Left colon (tissue), 2 donors: ENCODE results near the gene RNF125. TPM values are rescaled to one million over a fixed set of nuclear protein-coding genes. Genes with fewer than 3 reads are reported as not detected.
"Not testable (repeated sequence)": the region's sequence is repeated elsewhere in the genome, so short reads cannot be mapped to it uniquely, and the experiment has no call there.

ENCODE experiments used
- ATAC-seq: fragments of 200-7000 bp; cut with Tn5 transposase; one replicate; pipeline ENCODE4 v1.9.1; 2020; ENCODE audit warnings: mild to moderate bottlenecking, moderate library complexity
- DNase-seq, 2 donors: peaks; one replicate each; pipeline ENCODE4 v3.0.0-alpha.2; 2020
- intact Hi-C, 2 donors: fragments of 100-400 bp; cut with DNase I in 1 of 2; cut with micrococcal nuclease in 1 of 2; formaldehyde crosslinking; loops; one replicate each; pipeline versions ENCODE4 v1.11.2 to v1.14.0; 2022; cut with DNase I, micrococcal nuclease
- long read RNA-seq: library from polyadenylated mRNA; unstranded; transcript quantifications from one replicate; pipeline ENCODE4 v2.0.0, GENCODE V29; 2021
- total RNA-seq, 2 donors: library from RNA; stranded (reverse); fragmentation: NEBNext Ultra II Directional; extraction: Animal tissue kit (Norgen Biotek cat#: 25700); gene quantifications; one replicate each; pipeline ENCODE4 v1.2.1, GENCODE V29; 2021
- donor health status: DM: no; HTN: no; CAD: no.
- donor health status: DM: yes; HTN: yes; CAD: no.

The RNF125 gene
- 10 to 100 TPM in 1 of 2 donors, 1 to 10 TPM in 1; 8.5 to 12.0 TPM for total RNA-seq
- long read RNA-seq, full-length matches to known transcripts, result 9 of 14 reads
- long read RNA-seq, partial matches to known transcripts, result 0 of 14 reads
- long read RNA-seq, other reads (novel, unspliced or antisense), result 5 of 14 reads

DNA sequence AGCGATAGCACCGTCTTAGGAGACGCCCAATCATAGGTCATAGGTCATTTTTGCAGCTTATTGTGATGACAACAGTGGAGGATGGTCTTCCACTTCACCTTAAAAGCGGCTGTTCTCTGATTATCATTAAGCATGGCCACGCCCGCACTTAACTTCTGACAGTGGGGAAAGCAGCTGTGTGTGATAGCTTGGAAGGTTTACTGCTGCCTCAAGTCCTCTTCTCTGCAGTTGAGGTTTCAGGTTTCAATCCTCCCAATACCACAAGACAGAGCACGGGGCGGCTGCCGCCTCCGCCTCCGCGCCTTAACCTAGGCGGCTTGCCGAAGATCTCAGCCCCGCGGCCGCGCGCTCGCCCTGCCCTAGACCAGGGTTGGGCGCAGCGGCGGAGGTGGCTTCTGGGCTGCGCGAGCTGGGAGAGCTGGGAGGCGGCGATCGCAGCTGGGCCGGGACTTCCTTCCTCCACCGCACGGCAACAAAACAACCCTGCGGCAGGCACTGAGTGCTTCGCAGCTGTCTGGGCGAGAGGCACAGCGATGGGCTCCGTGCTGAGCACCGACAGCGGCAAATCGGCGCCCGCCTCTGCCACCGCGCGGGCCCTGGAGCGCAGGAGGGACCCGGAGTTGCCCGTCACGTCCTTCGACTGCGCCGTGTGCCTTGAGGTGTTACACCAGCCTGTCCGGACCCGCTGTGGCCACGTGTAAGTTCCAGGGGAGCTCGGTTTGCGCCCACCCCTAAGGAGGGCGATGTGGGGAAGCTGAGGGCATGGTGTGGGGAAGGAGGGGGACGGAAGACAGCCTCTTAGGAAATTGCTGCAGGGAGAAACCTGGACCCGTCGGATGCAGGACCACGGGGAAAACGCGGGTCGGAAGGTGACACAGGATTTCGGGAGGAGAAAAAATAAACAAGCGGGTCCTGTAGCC, at the start of gene RNF125:
Gene RNF125 (plus strand): TSS at position 495 of the 920 bp plus-strand sequence. CDS start 39 bp downstream, at position 534.
- peak; percentile 82 for ATAC-seq
- peak; percentile 69 to 87 for DNase-seq
- intact Hi-C loops, result no loop called here

DNA sequence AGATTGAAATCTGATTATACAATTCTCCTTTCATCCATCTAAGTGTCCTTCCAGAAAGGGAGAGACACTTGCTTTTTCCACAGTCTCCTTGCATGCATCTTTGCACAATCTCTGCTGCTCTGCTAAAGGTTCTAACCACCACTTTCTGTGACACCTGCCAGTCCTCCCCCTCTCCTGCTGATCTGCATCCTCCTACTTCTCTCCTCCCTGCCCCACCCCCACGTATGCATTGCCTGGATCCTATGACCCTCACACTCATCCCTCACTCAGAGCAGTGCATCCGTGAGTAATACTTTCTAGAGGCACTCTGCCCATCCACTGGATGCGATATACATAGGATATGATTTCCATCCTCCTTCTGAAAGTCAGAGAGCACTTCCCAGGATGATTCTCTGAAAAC, 48.0 kb upstream of the RNF125 start:
- intact Hi-C loops, result loop anchor here in 1 of 2 donors (10.0 kb wide), 1 partner anchor 226 kb away; no protein-coding TSS in a partner anchor
- no peak for DNase-seq
- no peak for ATAC-seq

DNA sequence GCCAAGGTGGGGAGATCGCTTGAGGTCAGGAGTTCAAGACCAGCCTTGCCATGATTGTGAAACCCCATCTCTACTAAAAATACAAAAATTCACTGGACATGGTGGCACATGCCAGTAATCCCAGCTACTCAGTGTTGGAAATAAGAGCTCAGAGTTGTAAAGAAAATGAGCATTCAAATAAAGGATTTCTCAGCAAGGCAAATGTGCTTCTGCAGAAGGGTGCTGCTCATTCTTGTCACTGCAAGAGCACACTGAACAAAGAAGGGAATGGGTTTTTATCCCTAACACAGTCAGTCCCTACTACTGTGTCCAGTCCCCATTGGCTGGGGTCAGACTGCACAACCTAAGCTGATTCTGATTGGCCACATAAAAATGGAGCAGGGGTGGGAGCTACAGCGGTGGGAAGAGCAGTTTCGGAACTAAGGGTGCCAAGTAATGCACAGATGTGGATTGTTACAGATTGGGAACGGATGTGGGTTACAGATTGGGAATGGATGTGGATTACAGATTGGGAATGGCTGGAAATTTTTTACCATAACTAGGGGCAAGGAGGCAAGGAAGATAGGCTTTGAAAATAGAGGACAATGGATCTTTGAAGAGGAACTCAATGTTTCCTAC, 44.6 kb upstream of the RNF125 start:
- intact Hi-C loops, result loop anchor here in 1 of 2 donors (10.0 kb wide), 1 partner anchor 229 kb away; no protein-coding TSS in a partner anchor
- DNase-seq (no peak), ATAC-seq (no peak)

DNA sequence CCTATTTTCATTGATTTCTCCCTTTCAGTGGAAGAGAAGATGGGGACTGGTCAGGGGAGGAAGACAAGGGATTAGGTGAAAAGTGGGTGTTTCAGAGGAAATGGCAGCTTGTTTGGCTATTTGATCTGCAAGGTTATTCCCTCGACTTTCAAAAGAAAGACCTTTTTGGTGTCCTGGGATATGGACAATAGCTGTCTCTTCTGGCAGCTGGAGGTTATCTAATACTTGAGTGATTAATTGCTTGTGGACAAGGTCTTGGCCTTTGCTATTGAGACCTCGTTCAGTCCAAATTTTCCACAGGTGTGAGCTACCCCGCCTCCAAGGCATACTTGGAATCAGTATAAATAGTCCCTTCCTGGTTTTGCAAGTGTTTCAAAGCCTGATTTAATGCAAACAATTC, 42.4 kb upstream of the RNF125 start:
- intact Hi-C loops, result loop anchor here in 1 of 2 donors (10.0 kb wide), 1 partner anchor 231 kb away; no protein-coding TSS in a partner anchor
- DNase-seq (no peak), ATAC-seq (no peak)

DNA sequence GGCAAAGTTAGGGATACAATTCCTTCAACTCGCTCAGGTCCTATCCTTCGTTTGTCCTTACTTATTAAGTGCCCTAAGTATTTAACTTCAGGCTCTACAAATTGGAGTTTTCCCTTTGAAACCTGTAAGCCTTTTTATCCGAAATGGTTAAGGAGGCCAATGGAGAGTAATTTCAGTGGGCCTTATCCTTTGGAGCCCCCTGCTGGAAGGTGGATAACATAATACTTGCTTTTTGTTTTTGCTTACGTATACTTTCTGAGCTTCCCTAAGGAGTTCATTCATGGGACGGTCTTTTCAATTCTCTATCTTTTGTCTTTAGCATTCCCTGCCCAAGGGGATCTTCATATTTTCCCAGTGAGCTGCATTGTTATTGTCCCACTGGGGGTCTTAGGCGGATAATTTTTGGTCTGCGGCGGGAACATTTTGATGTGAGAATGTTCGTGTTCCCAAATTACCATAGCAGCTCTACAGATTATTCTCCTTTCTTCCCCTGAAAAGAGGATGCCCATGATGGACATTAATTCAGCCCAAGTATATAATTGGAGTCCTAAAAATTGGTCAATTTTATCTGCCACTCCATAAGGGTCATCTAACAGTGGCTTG, 41.3 kb upstream of the RNF125 start:
- DNase-seq, result no peak
- intact Hi-C loops, result loop anchor here in 1 of 2 donors (10.0 kb wide), 1 partner anchor 233 kb away; no protein-coding TSS in a partner anchor
- peak; percentile 48 for ATAC-seq

DNA sequence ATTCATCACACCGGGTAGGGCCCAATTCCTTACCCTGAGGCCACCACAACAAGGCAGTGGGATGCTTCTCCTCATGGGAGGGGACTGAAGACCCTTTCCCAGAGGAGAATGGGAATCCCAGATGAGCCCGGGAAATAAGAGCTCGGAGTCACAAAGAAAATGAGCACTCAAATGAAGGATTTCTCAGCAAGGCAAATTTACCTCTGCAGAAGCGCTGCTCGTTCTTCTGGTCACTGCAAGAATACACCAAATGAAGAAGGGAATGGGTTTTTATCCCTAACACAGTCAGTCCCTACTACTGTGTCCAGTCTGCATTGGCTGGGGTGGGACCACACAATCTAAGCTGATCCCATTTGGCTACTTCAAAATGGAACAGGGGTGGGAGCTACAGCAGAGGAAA, 40.0 kb upstream of the RNF125 start:
- ATAC-seq, result no peak
- intact Hi-C loops, result loop anchor here in 1 of 2 donors (10.0 kb wide), 1 partner anchor 234 kb away; no protein-coding TSS in a partner anchor

DNA sequence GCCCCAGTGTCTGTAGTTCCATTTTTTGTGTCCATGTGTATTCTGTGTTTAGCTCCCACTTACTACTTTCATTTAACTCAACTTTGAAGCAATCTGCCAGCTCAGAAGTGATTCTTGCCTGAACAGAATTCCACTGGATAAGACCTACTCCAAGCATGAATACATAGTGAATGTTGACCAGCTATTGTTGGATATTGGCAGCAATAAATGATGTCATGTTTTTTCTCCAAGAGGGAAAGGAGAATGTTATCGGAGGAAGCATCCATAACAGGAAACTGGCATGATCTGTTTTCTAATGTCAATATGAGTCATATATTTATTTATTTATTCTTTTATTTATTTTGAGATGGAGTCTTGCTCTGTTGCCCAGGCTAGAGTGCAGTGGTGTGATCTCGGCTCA, 38.9 kb upstream of the RNF125 start:
- intact Hi-C loops, result loop anchor here in 1 of 2 donors (10.0 kb wide), 1 partner anchor 235 kb away; no protein-coding TSS in a partner anchor
- ATAC-seq (no peak), DNase-seq (no peak)

More for the DNA sequence above, 40.0 kb upstream of the RNF125 start:
- DNase-seq, result no peak

DNA sequence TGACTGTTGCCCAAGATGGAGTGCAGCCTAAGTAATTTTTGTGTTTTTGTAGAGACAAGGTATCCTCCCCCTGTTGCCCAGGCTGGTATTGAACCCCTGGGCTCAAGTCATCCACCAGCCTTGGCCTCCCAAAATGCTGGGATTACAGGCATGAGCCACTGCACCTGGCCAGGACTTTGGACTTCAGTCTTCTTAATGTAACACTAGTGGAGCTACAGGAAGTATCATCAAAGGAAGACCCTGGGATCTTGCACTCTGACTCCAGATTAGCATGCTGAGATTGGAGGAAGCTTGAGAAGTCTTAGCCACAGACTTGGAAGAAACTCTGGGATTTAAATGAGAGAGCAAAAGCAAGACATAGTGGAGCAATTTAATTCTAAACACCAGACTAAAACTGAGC, 37.8 kb upstream of the RNF125 start:
- ATAC-seq, result peak; percentile 27
- intact Hi-C loops, result no loop called here
- DNase-seq, result no peak

DNA sequence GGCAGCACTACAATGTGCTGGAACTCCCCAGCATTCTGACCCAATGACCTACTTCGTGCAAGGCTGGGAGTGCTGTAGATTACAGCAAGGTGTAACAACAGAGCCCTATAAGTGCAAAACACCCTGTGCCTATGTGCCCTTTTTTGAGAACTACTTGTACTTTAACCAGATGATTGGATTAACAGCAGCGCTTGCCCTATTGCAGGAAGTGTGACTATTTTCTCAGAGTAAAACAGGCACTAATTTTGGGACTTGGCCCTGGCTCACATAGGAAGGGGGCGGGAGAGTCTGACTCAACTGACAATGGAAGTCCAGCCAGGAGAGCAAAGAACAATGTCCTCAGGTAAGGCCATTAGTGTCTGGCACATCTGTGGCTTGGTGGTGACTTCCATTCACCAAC, 35.6 kb upstream of the RNF125 start:
- peak; percentile 89 for ATAC-seq
- peak in 1 of 2 donors; percentile 30 for DNase-seq
- intact Hi-C loops, result no loop called here

DNA sequence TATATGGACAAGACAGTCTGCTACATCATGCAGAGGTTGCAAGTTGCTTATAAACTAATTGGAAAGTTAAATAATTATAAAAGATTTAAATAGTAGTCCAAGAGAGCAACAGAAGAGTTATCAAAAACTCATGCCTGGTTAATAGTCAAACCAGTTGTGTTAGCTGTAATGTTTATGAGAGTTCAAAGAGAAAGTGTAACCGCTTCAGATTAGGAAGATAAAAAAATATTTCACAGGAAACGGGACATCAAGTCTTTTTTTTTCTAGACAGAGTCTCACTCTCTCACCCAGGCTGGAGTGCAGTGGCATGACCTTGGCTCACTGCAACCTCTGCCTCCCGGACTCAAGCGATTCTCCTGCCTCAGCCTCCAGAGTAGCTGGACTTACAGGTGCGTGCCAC, 34.6 kb upstream of the RNF125 start:
- intact Hi-C loops, result no loop called here
- no peak for DNase-seq
- peak; percentile 34 for ATAC-seq

DNA sequence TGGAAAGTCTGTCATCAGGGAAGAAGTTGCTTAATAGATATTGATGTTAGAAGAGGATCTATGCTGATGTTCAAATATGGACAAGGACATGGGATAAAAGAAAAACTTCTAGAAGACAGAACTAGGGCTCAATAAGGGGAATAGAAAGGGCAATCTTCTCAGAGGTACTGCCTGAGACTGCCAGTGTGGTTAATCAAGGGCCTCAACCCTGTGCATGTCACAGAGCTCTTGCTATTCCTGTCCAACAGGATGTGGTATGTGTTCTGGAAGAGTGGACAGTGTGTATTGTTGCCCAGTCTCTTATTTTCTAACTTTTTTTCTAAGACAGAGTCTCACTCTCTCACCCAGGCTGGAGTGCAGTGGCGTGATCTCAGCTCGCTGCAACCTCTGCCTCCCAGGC, 27.8 kb upstream of the RNF125 start:
- intact Hi-C loops, result no loop called here
- ATAC-seq (no peak), DNase-seq (no peak)

DNA sequence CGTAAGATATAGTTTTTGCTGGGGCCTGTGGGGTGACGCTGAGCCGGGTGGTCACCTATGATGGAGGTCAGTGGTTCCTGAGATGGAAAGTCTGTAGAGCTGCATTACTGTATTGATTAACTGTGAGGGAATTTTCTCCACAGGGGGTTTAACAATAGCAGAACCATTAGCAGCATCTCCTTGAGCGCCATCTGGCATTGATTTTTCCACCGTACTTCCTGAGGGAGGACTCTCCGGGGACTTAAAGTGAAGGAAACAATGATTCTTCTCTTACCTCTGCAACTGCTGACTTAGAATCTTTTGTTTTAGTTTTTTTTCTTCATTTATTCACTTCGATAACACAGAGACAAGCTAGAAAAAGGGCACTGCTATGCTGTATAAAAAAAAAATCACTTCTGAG, 22.6 kb upstream of the RNF125 start:
- intact Hi-C loops, result no loop called here
- DNase-seq, result no peak
- ATAC-seq, result no peak

DNA sequence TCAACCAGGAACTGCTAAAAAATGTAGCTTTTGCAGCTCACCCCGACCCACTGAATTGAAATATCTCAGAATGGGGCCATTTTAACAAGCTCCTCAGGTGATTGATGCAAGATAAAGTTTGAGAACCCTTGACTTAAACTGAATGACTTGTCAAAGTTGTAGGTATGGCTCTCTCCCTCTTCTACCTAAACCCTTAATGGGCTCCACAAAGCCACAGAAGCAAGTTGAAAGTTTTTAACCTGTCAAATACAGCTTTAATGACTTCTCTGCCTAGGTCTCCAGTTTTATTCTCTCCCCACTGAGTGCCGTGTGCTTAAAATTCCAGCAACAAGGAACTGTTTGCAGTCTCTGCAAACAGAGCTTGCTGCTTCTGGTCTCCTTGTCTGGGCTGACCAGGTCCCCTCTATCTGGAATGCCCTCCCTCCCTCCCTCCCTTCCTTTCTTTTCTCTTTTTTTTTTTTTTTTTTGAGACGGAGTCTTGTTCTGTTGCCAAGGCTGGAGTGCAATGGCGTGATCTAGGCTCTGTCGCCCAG, 19.7 kb upstream of the RNF125 start:
- ATAC-seq, result no peak
- DNase-seq, result no peak
- intact Hi-C loops, result no loop called here

DNA sequence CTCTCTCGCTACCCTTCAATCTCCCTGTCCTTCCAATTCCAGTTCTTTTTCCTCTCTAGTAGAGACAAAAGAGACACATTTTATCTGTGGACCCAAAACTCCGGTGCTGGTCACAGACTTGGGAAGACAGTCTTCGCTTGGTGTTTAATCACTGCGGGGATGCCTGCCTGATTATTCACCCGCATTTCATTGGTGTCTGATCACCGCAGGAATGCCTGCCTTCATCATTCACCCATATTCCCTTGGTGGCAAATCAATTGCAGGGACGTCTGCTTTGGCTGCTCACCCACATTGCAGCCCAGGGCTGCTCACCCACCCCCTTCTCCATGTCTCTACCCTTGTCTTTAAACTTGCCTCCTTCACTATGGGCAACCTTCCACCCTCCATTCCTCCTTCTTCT, 17.5 kb upstream of the RNF125 start:
- DNase-seq, ATAC-seq, intact Hi-C loops: not testable (repeated sequence)

DNA sequence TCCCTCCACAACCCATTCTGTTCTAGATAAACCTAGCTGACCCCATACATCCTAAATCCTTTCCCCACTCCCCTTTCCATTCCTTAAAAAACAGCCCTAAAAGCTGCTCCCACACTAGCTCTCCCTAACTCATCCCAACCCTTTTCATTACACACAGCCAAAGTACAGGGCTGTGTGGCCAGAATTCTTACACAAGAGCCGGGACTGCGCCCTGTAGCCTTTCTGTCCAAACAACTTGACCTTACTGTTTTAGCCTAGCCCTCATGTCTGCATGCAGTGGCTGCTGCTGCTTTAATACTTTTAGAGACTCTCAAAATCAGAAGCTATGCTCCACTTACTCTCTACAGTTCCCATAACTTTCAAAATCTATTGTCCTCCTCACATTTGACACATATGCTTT, 14.8 kb upstream of the RNF125 start:
- DNase-seq, ATAC-seq, intact Hi-C loops: not testable (repeated sequence)

DNA sequence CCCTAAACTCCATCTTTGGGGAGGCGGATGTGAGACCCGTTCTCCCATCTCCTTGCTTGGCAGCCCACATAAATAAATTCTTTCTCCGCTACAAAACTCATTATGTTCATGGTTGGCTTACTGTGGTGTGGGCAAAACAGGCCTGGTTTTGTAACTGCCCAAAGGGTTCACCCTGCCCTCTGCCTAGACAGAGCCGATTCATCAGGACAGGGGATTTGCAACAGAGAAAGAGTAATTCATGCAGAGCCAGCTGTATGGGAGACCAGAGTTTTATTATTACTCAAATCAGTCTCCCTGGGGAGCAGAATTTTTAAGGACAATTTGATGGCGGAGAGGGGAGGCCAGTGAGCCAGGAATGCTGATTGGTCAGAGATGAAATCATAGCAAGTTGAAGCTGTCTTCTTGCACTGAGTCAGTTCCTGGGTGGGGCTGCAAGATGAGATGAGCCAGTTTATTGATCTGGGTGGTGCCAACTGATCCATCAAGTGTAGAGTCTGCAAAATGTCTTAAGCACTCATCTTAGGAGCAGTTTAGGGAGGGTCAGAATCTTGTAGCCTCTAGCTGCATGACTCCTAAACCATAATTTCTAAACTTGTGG, 8.4 kb upstream of the RNF125 start:
- ATAC-seq (no peak), DNase-seq (no peak)
- intact Hi-C loops, result no loop called here

DNA sequence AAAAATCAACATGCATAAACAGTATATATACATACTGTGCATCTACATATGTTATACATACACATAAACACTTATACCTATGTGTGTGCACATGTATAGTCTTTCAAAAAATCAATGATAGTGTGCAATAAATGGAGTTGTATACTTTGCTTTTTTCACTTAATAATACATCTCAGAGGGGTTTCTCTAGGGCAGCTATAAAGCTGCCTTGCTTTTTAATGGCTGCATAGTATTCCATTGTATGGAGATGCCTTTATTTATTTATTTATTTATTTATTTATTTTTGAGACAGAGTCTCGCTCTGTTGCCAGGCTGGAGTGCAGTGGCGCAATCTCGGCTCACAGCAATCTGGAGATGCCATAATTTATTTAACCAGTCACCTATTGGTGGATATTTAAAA, 7.4 kb upstream of the RNF125 start:
- intact Hi-C loops, result no loop called here
- ATAC-seq, result no peak

DNA sequence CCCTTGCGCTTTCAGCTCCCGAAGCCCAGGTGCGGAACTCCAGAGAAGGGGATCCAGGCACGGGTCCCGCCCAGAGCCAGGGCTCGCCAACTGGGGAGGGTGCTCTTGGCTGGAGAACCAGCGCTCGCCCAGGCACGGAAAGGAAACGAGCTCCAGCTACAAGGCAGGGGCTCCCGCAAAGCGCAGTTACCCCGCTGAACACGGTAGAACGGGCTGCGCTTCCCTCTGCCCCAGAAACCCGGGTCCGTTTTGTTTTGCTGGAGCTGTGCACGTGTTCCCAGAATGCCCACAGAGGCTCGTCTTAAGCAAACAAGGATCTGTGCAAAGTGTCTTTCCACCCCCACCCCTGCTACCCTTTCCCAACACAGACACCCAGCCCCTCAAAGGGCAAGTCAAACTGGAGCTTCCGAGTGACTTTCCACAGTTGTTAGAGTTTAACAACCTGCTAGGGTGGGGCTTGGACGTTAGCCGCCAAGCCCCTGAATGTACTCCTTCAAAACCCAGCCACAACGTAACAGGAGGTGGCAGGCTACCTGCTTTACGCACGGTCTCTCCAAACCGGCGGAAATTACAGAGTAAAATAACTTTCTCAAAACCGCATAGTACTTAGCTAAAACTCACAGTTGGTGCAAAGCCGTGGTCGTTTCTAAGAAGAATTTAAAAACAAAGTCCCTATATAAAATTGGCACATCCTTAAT, 775 bp downstream of the RNF125 start:
- intact Hi-C loops, result no loop called here
- peak; percentile 63 for ATAC-seq
- peak; percentile 57 to 68 for DNase-seq

More for the DNA sequence above, 7.4 kb upstream of the RNF125 start:
- DNase-seq, result no peak
